ENCODE measurements around the gene CFAP92.

The CFAP92 gene

GRCh38 chr3:128993461-128994172, at the start of gene CFAP92:
CFAP92 (minus strand) TSS chr3:128994076; CDS start chr3:128993304, 772 bp downstream.
- peak; percentile 88 for DNase-seq (ENCODE audit: low spot score)

GRCh38 chr3:129040579-129041300, 46.9 kb upstream of the CFAP92 start:
- no peak for DNase-seq (ENCODE audit: low spot score)

GRCh38 chr3:129040039-129040336, 46.1 kb upstream of the CFAP92 start:
- DNase-seq (ENCODE audit: low spot score) = no peak

GRCh38 chr3:129039271-129040038, 45.6 kb upstream of the CFAP92 start:
- DNase-seq (ENCODE audit: low spot score) = no peak

GRCh38 chr3:129038121-129038855, 44.4 kb upstream of the CFAP92 start:
- no peak for DNase-seq (ENCODE audit: low spot score)

GRCh38 chr3:129037093-129037419, 43.2 kb upstream of the CFAP92 start:
- DNase-seq (ENCODE audit: low spot score) = no peak

- no peak for DNase-seq (ENCODE audit: low spot score)
Observed at GRCh38 chr3:129036222-129037092, 42.6 kb upstream of the CFAP92 start.

GRCh38 chr3:129035360-129036221, 41.7 kb upstream of the CFAP92 start:
- DNase-seq (ENCODE audit: low spot score) = no peak

- no peak for DNase-seq (ENCODE audit: low spot score)
Observed at GRCh38 chr3:129034642-129035041, 40.8 kb upstream of the CFAP92 start.

GRCh38 chr3:129033633-129034321, 39.9 kb upstream of the CFAP92 start:
- DNase-seq (ENCODE audit: low spot score) = no peak

- DNase-seq (ENCODE audit: low spot score) = no peak
Observed at GRCh38 chr3:129033151-129033550, 39.3 kb upstream of the CFAP92 start.

- no peak for DNase-seq (ENCODE audit: low spot score)
Observed at GRCh38 chr3:129032716-129033115, 38.8 kb upstream of the CFAP92 start.

GRCh38 chr3:129031476-129032215, 37.8 kb upstream of the CFAP92 start:
- no peak for DNase-seq (ENCODE audit: low spot score)

GRCh38 chr3:129030611-129031010, 36.7 kb upstream of the CFAP92 start:
- no peak for DNase-seq (ENCODE audit: low spot score)

- DNase-seq (ENCODE audit: low spot score) = no peak
Observed at GRCh38 chr3:129028866-129029265, 35.0 kb upstream of the CFAP92 start.

GRCh38 chr3:129027544-129027880, 33.6 kb upstream of the CFAP92 start:
- DNase-seq (ENCODE audit: low spot score) = no peak

GRCh38 chr3:129026728-129027543, 33.1 kb upstream of the CFAP92 start:
- DNase-seq (ENCODE audit: low spot score) = peak; percentile 92

GRCh38 chr3:129025691-129026435, 32.0 kb upstream of the CFAP92 start:
- DNase-seq (ENCODE audit: low spot score) = no peak

Data from activated CD4-positive, alpha-beta T cell treated with anti-CD3 and anti-CD28 coated beads, Interleukin-2, Interleukin-4, amounts not matched to agents 100 ng/mL and 50 ng/mL, durations not matched to agents 16 hours and 8 hours (primary cell).